HG03460 (cell line): ENCODE data around the gene IKBKG.
"Not testable (repeated sequence)": the region's sequence is repeated elsewhere in the genome, so short reads cannot be mapped to it uniquely, and the experiment has no call there.

Source experiments
- ATAC-seq: cut with Tn5 transposase; IDR thresholded peaks from one replicate; pipeline ENCODE4 v1.9.1; 2021; ENCODE audit not compliant: unreplicated experiment

The IKBKG gene

GRCh38 chrX:154547245-154548027 lies at the start of gene IKBKG:
IKBKG (plus strand) TSS chrX:154547620; CDS start chrX:154552003, 4,383 bp downstream.
- ATAC-seq = peak; percentile 80

- ATAC-seq = not testable (repeated sequence)
These were observed 46.0 kb upstream of the IKBKG start for GRCh38 chrX:154501423-154501822.

- no peak for ATAC-seq
These were observed 45.3 kb upstream of the IKBKG start for GRCh38 chrX:154502098-154502497.

GRCh38 chrX:154502989-154503388 lies 44.4 kb upstream of the IKBKG start:
- no peak for ATAC-seq

GRCh38 chrX:154505734-154506133 lies 41.7 kb upstream of the IKBKG start:
- no peak for ATAC-seq

- no peak for ATAC-seq
These were observed 40.7 kb upstream of the IKBKG start for GRCh38 chrX:154506483-154507332.

GRCh38 chrX:154507673-154508383 lies 39.6 kb upstream of the IKBKG start:
- ATAC-seq = no peak

- no peak for ATAC-seq
These were observed 39.1 kb upstream of the IKBKG start for GRCh38 chrX:154508384-154508745.

- no peak for ATAC-seq
These were observed 38.0 kb upstream of the IKBKG start for GRCh38 chrX:154509455-154509854.

- no peak for ATAC-seq
These were observed 35.7 kb upstream of the IKBKG start for GRCh38 chrX:154511761-154512160.

- ATAC-seq = no peak
These were observed 34.4 kb upstream of the IKBKG start for GRCh38 chrX:154512879-154513553.

- ATAC-seq = no peak
These were observed 33.7 kb upstream of the IKBKG start for GRCh38 chrX:154513716-154514115.

GRCh38 chrX:154515090-154515965 lies 32.1 kb upstream of the IKBKG start:
- peak; percentile 29 for ATAC-seq

GRCh38 chrX:154515966-154516655 lies 31.3 kb upstream of the IKBKG start, which contains the start of gene FAM3A:
FAM3A (minus strand) TSS chrX:154516232; CDS start chrX:154515772, 460 bp downstream.
- peak; percentile 84 for ATAC-seq

GRCh38 chrX:154516656-154517100 lies 30.7 kb upstream of the IKBKG start:
- ATAC-seq = no peak

- no peak for ATAC-seq
These were observed 30.2 kb upstream of the IKBKG start for GRCh38 chrX:154517101-154517781.

GRCh38 chrX:154519389-154519788 lies 28.0 kb upstream of the IKBKG start:
- ATAC-seq = no peak
